HepG2 (cell line): ENCODE results near the gene SIMC1. TPM values are rescaled to one million over a fixed set of nuclear protein-coding genes. Genes with fewer than 3 reads are reported as not detected.
A peak's percentile ranks its signal among the peaks of the same experiment; 100 is the strongest.

ENCODE experiments used
- ATF2 ChIP-seq: sonication (generic); formaldehyde crosslinking; IDR thresholded peaks from 2 replicates; pipeline ENCODE4 v1.4.0; 2020; ENCODE audit warnings: missing genetic modification reagents
- CEBPG ChIP-seq: IDR thresholded peaks from 2 replicates; pipeline ENCODE4 v1.6.1; 2016
- CREB1 ChIP-seq, 2 experiments: fragments of 450-650 bp in 1 of 2; IDR thresholded peaks; 2 replicates each; pipeline ENCODE4 v1.6.1; 2016 to 2017; ENCODE audit warnings: control low read depth in 1 of 2, mild to moderate bottlenecking in 1 of 2, missing compliant biosample characterization in 1 of 2, missing genetic modification characterization in 1 of 2
- CREM ChIP-seq, 2 experiments: sonication (generic) in 1 of 2; formaldehyde crosslinking in 1 of 2; IDR thresholded peaks; 2 replicates each; pipeline versions ENCODE4 v1.4.0 to v1.6.1; 2016 to 2020; ENCODE audit warnings: antibody characterized with exemption in 1 of 2, mild to moderate bottlenecking in 1 of 2, missing genetic modification reagents in 1 of 2
- EP300 ChIP-seq, 3 experiments: sonication (generic) in 1 of 3; formaldehyde crosslinking in 1 of 3; IDR thresholded peaks; 2 replicates each; pipeline versions ENCODE4 v1.5.1 to v1.6.1; 2011 to 2020; ENCODE audit warnings: low read depth in 2 of 3, low read length in 2 of 3, borderline replicate concordance in 1 of 3, improper control_type of control experiment in 1 of 3, mild to moderate bottlenecking in 1 of 3, missing genetic modification reagents in 1 of 3, moderate library complexity in 1 of 3
- GATAD2A ChIP-seq: IDR thresholded peaks from 2 replicates; pipeline ENCODE4 v1.6.1; 2016
- GMEB1 ChIP-seq: sonication (generic); formaldehyde crosslinking; IDR thresholded peaks from 2 replicates; pipeline ENCODE4 v1.5.1; 2020; ENCODE audit warnings: missing genetic modification reagents, mild to moderate bottlenecking, borderline replicate concordance
- MTF2 ChIP-seq: sonication (generic); formaldehyde crosslinking; IDR thresholded peaks from 2 replicates; pipeline ENCODE4 v1.5.0; 2020; ENCODE audit warnings: missing genetic modification reagents, borderline replicate concordance
- NR2F1 ChIP-seq, 2 experiments: fragments of 450-650 bp in 1 of 2; formaldehyde crosslinking in 1 of 2; IDR thresholded peaks; 2 replicates each; pipeline versions ENCODE4 v1.5.0 to v1.6.1; 2016 to 2020; ENCODE audit warnings: mild to moderate bottlenecking in 1 of 2, missing compliant biosample characterization in 1 of 2, missing genetic modification reagents in 1 of 2, moderate library complexity in 1 of 2
- PHF5A ChIP-seq: IDR thresholded peaks from one replicate; pipeline ENCODE4 v1.6.1; 2018; ENCODE audit warnings: low read depth, missing genetic modification reagents; ENCODE audit not compliant: unreplicated experiment
- SAP130 ChIP-seq: IDR thresholded peaks from 2 replicates; pipeline ENCODE4 v1.6.1; 2016; ENCODE audit warnings: low read depth
- SOX13 ChIP-seq, 3 experiments: fragments of 450-650 bp in 1 of 3; sonication (generic) in 1 of 3; formaldehyde crosslinking in 1 of 3; IDR thresholded peaks in 2 of 3; conservative IDR thresholded peaks in 1 of 3; 2 replicates each; pipeline versions ENCODE4 v1.5.0 to v1.6.1; 2016 to 2020; ENCODE audit warnings: antibody characterized with exemption in 1 of 3, mild to moderate bottlenecking in 1 of 3, missing compliant biosample characterization in 1 of 3, missing genetic modification reagents in 1 of 3, moderate library complexity in 1 of 3
- TARDBP ChIP-seq: sonication (generic); formaldehyde crosslinking; IDR thresholded peaks from 2 replicates; pipeline ENCODE4 v1.8.0; 2022; ENCODE audit warnings: mild to moderate bottlenecking, missing genetic modification reagents
- TBX2 ChIP-seq: sonication (generic); formaldehyde crosslinking; IDR thresholded peaks from 2 replicates; pipeline ENCODE4 v1.5.0; 2020; ENCODE audit warnings: missing genetic modification reagents, mild to moderate bottlenecking, borderline replicate concordance
- XRCC5 ChIP-seq: fragments of 200-400 bp; formaldehyde crosslinking; optimal IDR thresholded peaks from 2 replicates; pipeline ENCODE3; 2017; ENCODE audit warnings: mild to moderate bottlenecking, low read length
- ZBTB10 ChIP-seq: sonication (generic); formaldehyde crosslinking; IDR thresholded peaks from 2 replicates; pipeline ENCODE4 v1.4.0; 2020; ENCODE audit warnings: missing genetic modification reagents, borderline replicate concordance
- ZBTB21 ChIP-seq: sonication (generic); formaldehyde crosslinking; IDR thresholded peaks from 2 replicates; pipeline ENCODE4 v1.4.0; 2020; ENCODE audit warnings: missing genetic modification reagents
- ZNF292 ChIP-seq: sonication (generic); formaldehyde crosslinking; IDR thresholded peaks from 2 replicates; pipeline ENCODE4 v1.8.1; 2022; ENCODE audit warnings: mild to moderate bottlenecking, low read depth, missing genetic modification reagents, borderline replicate concordance
- ZNF30 ChIP-seq: sonication (generic); formaldehyde crosslinking; IDR thresholded peaks from 2 replicates; pipeline ENCODE4 v1.5.0; 2020; ENCODE audit warnings: mild to moderate bottlenecking, missing genetic modification reagents
- ZNF644 ChIP-seq: IDR thresholded peaks from 2 replicates; pipeline ENCODE4 v1.6.1; 2016; ENCODE audit warnings: low read depth
- ZNF781 ChIP-seq: sonication (generic); formaldehyde crosslinking; IDR thresholded peaks from 2 replicates; pipeline ENCODE4 v1.5.1; 2020; ENCODE audit warnings: borderline replicate concordance, mild to moderate bottlenecking, missing genetic modification reagents; ENCODE audit errors: not compliant biosample characterization
- polyA plus RNA-seq, 8 experiments: library from polyadenylated mRNA; depleted of rRNA in 3 of 8; stranded (reverse) in 7 of 8; unstranded in 1 of 8; fragments of >200 nt; fragmentation: Illumina TruSeq in 4 of 8; extraction: Trizol in 4 of 8; gene quantifications; 2 replicates each; pipeline versions ENCODE4 v1.2.1 to v1.2.3, GENCODE V29; 2011 to 2016; ENCODE audit warnings: low read depth in 4 of 8, missing spikeins in 1 of 8, mixed read lengths in 1 of 8; ENCODE audit not compliant: insufficient read depth in 1 of 8
- total RNA-seq, 5 experiments: library from RNA; depleted of rRNA; stranded (reverse); fragments of >200 nt; fragmentation: Illumina TruSeq; extraction: Trizol; gene quantifications; 2 replicates each; pipeline ENCODE4 v1.2.3, GENCODE V29; 2016; ENCODE audit warnings: low read depth in 1 of 5

The SIMC1 gene
- total and polyA plus RNA-seq, 2 of the 13 experiments (the other 11 are each of a cell fraction or from before 2014, with no cell fraction given) = 5.4 to 6.8 TPM

- TF ChIP-seq ZNF644 (CRISPR knock-in tag) (peak; percentile 34; the same call in 1 of the 2 replicates), ZNF781 (CRISPR knock-in tag) (no peak), SAP130 (CRISPR knock-in tag) (peak; percentile 55), CEBPG (CRISPR knock-in tag) (peak; percentile 87), NR2F1 (CRISPR knock-in tag; IDR thresholded peaks at IDR 0.05) (0 out of 4 replicates have a peak, but pooled peaks of 1 of the 2 experiments have one; percentile 16), ZNF30 (CRISPR knock-in tag) (no peak), ZBTB10 (CRISPR knock-in tag) (no peak), ATF2 (CRISPR knock-in tag) (peak; percentile 75; the same call in 1 of the 2 replicates), TBX2 (CRISPR knock-in tag) (0 out of 2 replicates have a peak, but pooled peaks have one; percentile 28), GATAD2A (peak; percentile 55; the same call in 1 of the 2 replicates), ZBTB21 (CRISPR knock-in tag) (peak; percentile 85; the same call in 1 of the 2 replicates), SOX13 (IDR thresholded peaks at IDR 0.05) (peak; percentile 75), SOX13 (CRISPR knock-in tag; conservative IDR thresholded peaks at IDR 0.05 in 1 of 2, IDR thresholded peaks at IDR 0.05 in 1 of 2) (peak in 1 of 2 experiments; percentile 94; a peak in 2 of 4 replicates), GMEB1 (CRISPR knock-in tag) (peak; percentile 26; the same call in 1 of the 2 replicates), TARDBP (no peak), ZNF292 (CRISPR knock-in tag) (0 out of 2 replicates have a peak, but pooled peaks have one; percentile 26), CREB1 (IDR thresholded peaks at IDR 0.05) (peak; percentile 99), CREB1 (CRISPR knock-in tag; IDR thresholded peaks at IDR 0.05) (peak; percentile 69), XRCC5 (peak; percentile 68), PHF5A (CRISPR knock-in tag) (no peak), MTF2 (CRISPR knock-in tag) (no peak), EP300 (IDR thresholded peaks at IDR 0.05; ENCODE audit: low read depth in 2 of 2, low read length in 2 of 2) (0 out of 4 replicates have a peak, but pooled peaks of 1 of the 2 experiments have one; percentile 11), EP300 (CRISPR knock-in tag; IDR thresholded peaks at IDR 0.05; ENCODE audit: borderline replicate concordance) (no peak), CREM (IDR thresholded peaks at IDR 0.05) (peak; percentile 67; the same call in 1 of the 2 replicates), CREM (CRISPR knock-in tag; IDR thresholded peaks at IDR 0.05) (no peak)
These were observed 133.7 kb downstream of the SIMC1 start (continued) for GRCh38 chr5:176371621-176372539.
